GM23338 (cell line): ENCODE measurements around the gene NRIP1. TPM values are rescaled to one million over a fixed set of nuclear protein-coding genes. Genes with fewer than 3 reads are reported as not detected.

Experiments used
- ATAC-seq: fragments of 200-7000 bp; cut with Tn5 transposase; 3 replicates; pipeline ENCODE4 v1.9.1; 2020
- DNase-seq: peaks from one replicate; pipeline ENCODE4 v3.0.0-alpha.2; 2015; ENCODE audit warnings: low spot score
- H2AFZ ChIP-seq: fragments of 200-600 bp; sonication (generic); 2 replicates; pipeline ENCODE4 v1.8.0; 2016; ENCODE audit warnings: antibody characterized with exemption, mild to moderate bottlenecking, moderate library complexity
- H3F3A ChIP-seq: fragments of 200-600 bp; sonication (generic); replicated peaks from 2 replicates; pipeline ENCODE4 v1.8.0; 2017; ENCODE audit warnings: antibody characterized with exemption, mixed run types, low read depth
- H3K27ac ChIP-seq: fragments of 200-600 bp; sonication (generic); 2 replicates; pipeline ENCODE4 v1.6.1; 2016; ENCODE audit warnings: low read depth
- H3K27me3 ChIP-seq: fragments of 200-600 bp; sonication (generic); 2 replicates; pipeline ENCODE4 v1.8.0; 2016; ENCODE audit warnings: mild to moderate bottlenecking, mixed run types, moderate library complexity; ENCODE audit not compliant: insufficient read depth
- H3K36me3 ChIP-seq: fragments of 200-600 bp; sonication (generic); 2 replicates; pipeline ENCODE4 v1.8.0; 2016; ENCODE audit warnings: mild to moderate bottlenecking; ENCODE audit not compliant: insufficient read depth
- H3K4me1 ChIP-seq: fragments of 200-600 bp; sonication (generic); 2 replicates; pipeline ENCODE4 v1.8.0; 2016; ENCODE audit warnings: mild to moderate bottlenecking, moderate library complexity; ENCODE audit not compliant: insufficient read depth
- H3K4me2 ChIP-seq: fragments of 200-600 bp; sonication (generic); 2 replicates; pipeline ENCODE4 v1.7.1; 2017; ENCODE audit warnings: mixed run types
- H3K4me3 ChIP-seq: fragments of 200-600 bp; sonication (generic); 2 replicates; pipeline ENCODE4 v1.6.1; 2016; ENCODE audit warnings: mixed run types
- H3K79me2 ChIP-seq: fragments of 200-600 bp; sonication (generic); replicated peaks from 2 replicates; pipeline ENCODE4 v1.8.0; 2017; ENCODE audit warnings: mild to moderate bottlenecking; ENCODE audit not compliant: insufficient read depth
- H3K9me2 ChIP-seq: fragments of 200-600 bp; sonication (generic); 2 replicates; pipeline ENCODE4 v1.8.0; 2017; ENCODE audit not compliant: insufficient read depth
- H4K20me1 ChIP-seq: fragments of 200-600 bp; sonication (generic); replicated peaks from 2 replicates; pipeline ENCODE4 v1.8.0; 2017; ENCODE audit warnings: mild to moderate bottlenecking; ENCODE audit not compliant: insufficient read depth
- H3K27ac Mint-ChIP-seq: 2 replicates; pipeline ENCODE4 v1.8.0; 2020; ENCODE audit warnings: inconsistent platforms, mild to moderate bottlenecking, moderate library complexity, mixed read lengths
- H3K27me3 Mint-ChIP-seq: 3 replicates; pipeline ENCODE4 v1.8.0; 2022; ENCODE audit warnings: low read depth, mild to moderate bottlenecking, moderate library complexity, mixed read lengths, inconsistent platforms; ENCODE audit not compliant: insufficient read depth, poor library complexity
- H3K36me3 Mint-ChIP-seq: 3 replicates; pipeline ENCODE4 v1.8.0; 2021; ENCODE audit warnings: low read depth, mild to moderate bottlenecking, inconsistent platforms, moderate library complexity, mixed read lengths
- H3K4me1 Mint-ChIP-seq: 3 replicates; pipeline ENCODE4 v1.8.0; 2020; ENCODE audit warnings: mild to moderate bottlenecking, inconsistent platforms, mixed read lengths
- H3K4me3 Mint-ChIP-seq: 3 replicates; pipeline ENCODE4 v1.8.0; 2021; ENCODE audit warnings: moderate library complexity, mild to moderate bottlenecking, inconsistent platforms, mixed read lengths
- H3K9me3 Mint-ChIP-seq: 3 replicates; pipeline ENCODE4 v1.8.0; 2020; ENCODE audit warnings: moderate library complexity, mild to moderate bottlenecking, inconsistent platforms, mixed read lengths
- CTCF ChIP-seq, 2 experiments: fragments of 200-600 bp in 1 of 2; sonication (generic) in 1 of 2; conservative IDR thresholded peaks; 2 replicates each; pipeline versions ENCODE4 v1.5.1 to v1.6.1; 2016 to 2017; ENCODE audit warnings: antibody characterized with exemption in 2 of 2, low read depth in 2 of 2, mild to moderate bottlenecking in 2 of 2, moderate library complexity in 1 of 2
- EZH2 ChIP-seq: fragments of 200-600 bp; sonication (generic); IDR thresholded peaks from one replicate; pipeline ENCODE4 v1.8.0; 2017; ENCODE audit warnings: antibody characterized with exemption, mild to moderate bottlenecking, low read depth; ENCODE audit not compliant: unreplicated experiment
- JUNB ChIP-seq: IDR thresholded peaks from one replicate; pipeline ENCODE4 v1.6.1; 2016; ENCODE audit warnings: antibody characterized with exemption; ENCODE audit not compliant: unreplicated experiment
- NANOG ChIP-seq: IDR thresholded peaks from 2 replicates; pipeline ENCODE4 v1.6.1; 2016; ENCODE audit warnings: antibody characterized with exemption, borderline replicate concordance
- REST ChIP-seq: IDR thresholded peaks from one replicate; pipeline ENCODE4 v1.6.1; 2018; ENCODE audit warnings: antibody characterized with exemption; ENCODE audit not compliant: unreplicated experiment
- STAT1 ChIP-seq: IDR thresholded peaks from one replicate; pipeline ENCODE4 v1.6.1; 2016; ENCODE audit warnings: antibody characterized with exemption; ENCODE audit not compliant: unreplicated experiment
- ZNF331 ChIP-seq: fragments of 250-450 bp; sonication (Bioruptor Pico); IDR thresholded peaks from 2 replicates; pipeline ENCODE4 v1.5.0; 2020; ENCODE audit warnings: low read depth, mild to moderate bottlenecking, moderate library complexity
- ZNF462 ChIP-seq: fragments of 250-450 bp; sonication (Bioruptor Pico); IDR thresholded peaks from 2 replicates; pipeline ENCODE4 v1.5.0; 2020; ENCODE audit warnings: mild to moderate bottlenecking, moderate library complexity
- polyA plus RNA-seq: library from polyadenylated mRNA; unstranded; fragments of >200 nt; fragmentation: Nextera tagmentation; extraction: Ambion mirVana; gene quantifications from 2 replicates; pipeline ENCODE4 v1.2.1, GENCODE V29; 2016
- total RNA-seq: library from RNA; depleted of rRNA; stranded (reverse); fragments of >200 nt; shearing (Covaris generic); gene quantifications from 2 replicates; pipeline ENCODE4 v1.2.3, GENCODE V29; 2014

Gene NRIP1
- total and polyA plus RNA-seq, 2 experiments from 2014 or later, result 3.0 to 9.0 TPM

- TF ChIP-seq ZNF462 (CRISPR knock-in tag), result no peak
- no peak for TF ChIP-seq ZNF331 (CRISPR knock-in tag)
Measured at GRCh38 chr21:14923468-14923867, 141.3 kb downstream of the NRIP1 start (continued).

- H3K79me2 ChIP-seq, result no peaks in the 10 kb centered on the region
- no peaks in the 10 kb centered on the region for H3K27me3 Mint-ChIP-seq
- H3K27ac Mint-ChIP-seq, result no peak overlapping the region
- H4K20me1 ChIP-seq, result no peaks in the 10 kb centered on the region
- DNase-seq (no peak), ATAC-seq (no peak)
- H3K27me3 ChIP-seq, result no peaks in the 10 kb centered on the region
- H3K4me3 ChIP-seq, result no peak overlapping the region
- H3K4me1 Mint-ChIP-seq, result peaks cover 12% of the 10 kb centered on the region
- no peaks in the 10 kb centered on the region; the same call in 2 of the 3 replicates for H3K36me3 Mint-ChIP-seq
- peaks cover 5% of the 10 kb centered on the region for H3K4me1 ChIP-seq
- H3K4me2 ChIP-seq, result no peak overlapping the region
- H3F3A ChIP-seq, result no peaks in the 10 kb centered on the region
- peaks cover 3% of the 10 kb centered on the region; the same call in 1 of the 3 replicates for H3K9me3 Mint-ChIP-seq
- H2AFZ ChIP-seq, result no peak overlapping the region
- no peaks in the 10 kb centered on the region; the same call in 1 of the 2 replicates for H3K36me3 ChIP-seq
- H3K27ac ChIP-seq, result no peak overlapping the region
- H3K9me2 ChIP-seq, result no peaks in the 10 kb centered on the region
- H3K4me3 Mint-ChIP-seq, result no peak overlapping the region
- no peak for TF ChIP-seq REST
- no peak for TF ChIP-seq CTCF (conservative IDR thresholded peaks at IDR 0.05; ENCODE audit: low read depth in 2 of 2)
- TF ChIP-seq JUNB, result no peak
- no peak for TF ChIP-seq EZH2
- no peak for TF ChIP-seq NANOG
- no peak for TF ChIP-seq STAT1
Measured at GRCh38 chr21:14922980-14923379, 141.8 kb downstream of the NRIP1 start.
